ENCODE data around the gene THPO.

THPO gene

GRCh38 chr3:184325715-184326369, 52.2 kb downstream of the THPO start:
- Histone ChIP-seq H3K4me3 (ENCODE audit: low read depth, low read length, poor library complexity, severe bottlenecking) (no peak overlapping the region), H3K27ac (ENCODE audit: low read depth, low read length, poor library complexity, severe bottlenecking) (no peak overlapping the region), H2AFZ (ENCODE audit: low read length) (no peak overlapping the region), H3K4me2 (ENCODE audit: low read length) (no peak overlapping the region), H3K79me2 (ENCODE audit: insufficient read depth, low read length) (no peaks in the 10 kb centered on the region), H4K20me1 (ENCODE audit: insufficient read depth, low read length) (no peaks in the 10 kb centered on the region), H3F3A (ENCODE audit: insufficient read depth, low read length) (no peaks in the 10 kb centered on the region), H3K9me2 (ENCODE audit: low read depth, low read length) (no peaks in the 10 kb centered on the region), H3K36me3 (ENCODE audit: insufficient read depth, low read length) (peaks cover 98% of the 10 kb centered on the region), H3K9me3 (ENCODE audit: low read length) (no peaks in the 10 kb centered on the region), H3K4me1 (ENCODE audit: insufficient read depth, low read length, severe bottlenecking) (no peaks in the 10 kb centered on the region), H3K9ac (ENCODE audit: low read length) (no peak overlapping the region), H3K27me3 (ENCODE audit: insufficient read depth, low read length) (no peaks in the 10 kb centered on the region)
- TF ChIP-seq EZH2 (IDR thresholded peaks at IDR 0.05; ENCODE audit: borderline replicate concordance, low read length), result no peak

GRCh38 chr3:184325269-184325668, 52.7 kb downstream of the THPO start:
- Histone ChIP-seq H3K9me2 (ENCODE audit: low read depth, low read length) (no peaks in the 10 kb centered on the region), H4K20me1 (ENCODE audit: insufficient read depth, low read length) (no peaks in the 10 kb centered on the region), H3F3A (ENCODE audit: insufficient read depth, low read length) (no peaks in the 10 kb centered on the region), H2AFZ (ENCODE audit: low read length) (no peak overlapping the region), H3K4me2 (ENCODE audit: low read length) (no peak overlapping the region), H3K27ac (ENCODE audit: low read depth, low read length, poor library complexity, severe bottlenecking) (no peak overlapping the region), H3K9me3 (ENCODE audit: low read length) (no peaks in the 10 kb centered on the region), H3K9ac (ENCODE audit: low read length) (no peak overlapping the region), H3K4me3 (ENCODE audit: low read depth, low read length, poor library complexity, severe bottlenecking) (no peak overlapping the region), H3K36me3 (ENCODE audit: insufficient read depth, low read length) (peaks cover 100% of the 10 kb centered on the region), H3K4me1 (ENCODE audit: insufficient read depth, low read length, severe bottlenecking) (no peaks in the 10 kb centered on the region), H3K79me2 (ENCODE audit: insufficient read depth, low read length) (no peaks in the 10 kb centered on the region), H3K27me3 (ENCODE audit: insufficient read depth, low read length) (no peaks in the 10 kb centered on the region)
- TF ChIP-seq CTCF (IDR thresholded peaks at IDR 0.05; ENCODE audit: low read length) (no peak), EZH2 (IDR thresholded peaks at IDR 0.05; ENCODE audit: borderline replicate concordance, low read length) (no peak)

GRCh38 chr3:184323696-184324095, 54.3 kb downstream of the THPO start:
- Histone ChIP-seq H2AFZ (ENCODE audit: low read length) (no peak overlapping the region), H3K4me3 (ENCODE audit: low read depth, low read length, poor library complexity, severe bottlenecking) (no peak overlapping the region), H4K20me1 (ENCODE audit: insufficient read depth, low read length) (no peaks in the 10 kb centered on the region), H3K27ac (ENCODE audit: low read depth, low read length, poor library complexity, severe bottlenecking) (no peak overlapping the region), H3K79me2 (ENCODE audit: insufficient read depth, low read length) (peaks cover 7% of the 10 kb centered on the region), H3K9ac (ENCODE audit: low read length) (no peak overlapping the region), H3F3A (ENCODE audit: insufficient read depth, low read length) (no peaks in the 10 kb centered on the region), H3K4me2 (ENCODE audit: low read length) (no peak overlapping the region), H3K27me3 (ENCODE audit: insufficient read depth, low read length) (no peaks in the 10 kb centered on the region), H3K4me1 (ENCODE audit: insufficient read depth, low read length, severe bottlenecking) (no peaks in the 10 kb centered on the region), H3K9me2 (ENCODE audit: low read depth, low read length) (no peaks in the 10 kb centered on the region), H3K9me3 (ENCODE audit: low read length) (no peaks in the 10 kb centered on the region), H3K36me3 (ENCODE audit: insufficient read depth, low read length) (peaks cover 99% of the 10 kb centered on the region)
- TF ChIP-seq CTCF (IDR thresholded peaks at IDR 0.05; ENCODE audit: low read length) (no peak), EZH2 (IDR thresholded peaks at IDR 0.05; ENCODE audit: borderline replicate concordance, low read length) (no peak)
